Frontal cortex (tissue), 4 donors: ENCODE data around the gene LSM12. TPM values are rescaled to one million over a fixed set of nuclear protein-coding genes. Genes with fewer than 3 reads are reported as not detected.

Experiments
- DNase-seq, 2 donors: peaks; one replicate each; pipeline ENCODE4 v3.0.0; 2012; ENCODE audit warnings: low spot score in 2 of 2
- FAIRE-seq: peaks from 2 replicates; lab custom pipeline; 2012; peaks lifted over from hg19 to GRCh38; lab: Jason Lieb, UNC
- total RNA-seq: library from RNA; depleted of rRNA; stranded (reverse); fragments of >200 nt; gene quantifications from one replicate; pipeline ENCODE4 v1.2.3, GENCODE V29; 2014
- donor health status: control.
- donor health status: control.
- donor health status: control.

The LSM12 gene
- total RNA-seq, 1 donor from 2014 or later: 26.5 TPM

DNA sequence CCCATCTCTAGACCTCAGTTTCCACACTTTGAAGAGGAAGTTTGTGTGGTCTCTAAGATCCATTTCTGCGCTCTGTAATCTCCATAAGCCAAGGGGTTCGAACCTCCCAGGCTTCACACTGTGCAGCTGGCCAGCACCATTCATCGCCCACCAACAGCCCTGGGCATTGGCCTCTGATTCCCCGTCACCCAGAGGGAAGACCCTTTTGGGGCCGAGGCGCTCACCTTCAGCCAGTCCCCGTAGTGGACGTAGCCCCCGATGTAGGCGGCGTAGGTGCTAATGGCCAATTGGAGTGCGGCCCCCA lies 52.4 kb downstream of the LSM12 start:
- no peak for DNase-seq
- FAIRE-seq: no peak

DNA sequence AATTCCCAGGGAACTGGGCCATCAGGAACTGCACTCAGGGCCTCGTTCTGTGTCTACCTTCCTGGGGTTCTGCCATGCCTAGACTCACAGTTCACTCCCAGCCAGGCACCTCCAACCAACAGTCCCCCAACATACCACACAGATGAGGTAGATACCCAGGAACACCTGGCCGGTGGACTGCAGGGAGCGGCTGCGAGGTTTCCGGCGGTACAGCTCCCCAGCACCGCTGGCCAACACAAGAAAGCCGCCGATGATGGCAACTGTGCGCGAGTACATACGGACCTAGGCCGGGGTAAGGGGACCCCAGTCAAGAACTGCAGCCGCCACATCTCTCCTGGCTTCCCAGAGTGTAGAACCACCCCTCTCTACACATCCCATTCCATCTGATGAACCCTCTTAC lies 53.6 kb downstream of the LSM12 start:
- no peak for FAIRE-seq
- DNase-seq: no peak

GRCh38 chr17:44012391-44012790 lies 54.1 kb downstream of the LSM12 start:
- DNase-seq: no peak

GRCh38 chr17:44011876-44012275 lies 54.6 kb downstream of the LSM12 start:
- DNase-seq (no peak), FAIRE-seq (no peak)

More at GRCh38 chr17:44012391-44012790, 54.1 kb downstream of the LSM12 start:
- FAIRE-seq: no peak

DNA sequence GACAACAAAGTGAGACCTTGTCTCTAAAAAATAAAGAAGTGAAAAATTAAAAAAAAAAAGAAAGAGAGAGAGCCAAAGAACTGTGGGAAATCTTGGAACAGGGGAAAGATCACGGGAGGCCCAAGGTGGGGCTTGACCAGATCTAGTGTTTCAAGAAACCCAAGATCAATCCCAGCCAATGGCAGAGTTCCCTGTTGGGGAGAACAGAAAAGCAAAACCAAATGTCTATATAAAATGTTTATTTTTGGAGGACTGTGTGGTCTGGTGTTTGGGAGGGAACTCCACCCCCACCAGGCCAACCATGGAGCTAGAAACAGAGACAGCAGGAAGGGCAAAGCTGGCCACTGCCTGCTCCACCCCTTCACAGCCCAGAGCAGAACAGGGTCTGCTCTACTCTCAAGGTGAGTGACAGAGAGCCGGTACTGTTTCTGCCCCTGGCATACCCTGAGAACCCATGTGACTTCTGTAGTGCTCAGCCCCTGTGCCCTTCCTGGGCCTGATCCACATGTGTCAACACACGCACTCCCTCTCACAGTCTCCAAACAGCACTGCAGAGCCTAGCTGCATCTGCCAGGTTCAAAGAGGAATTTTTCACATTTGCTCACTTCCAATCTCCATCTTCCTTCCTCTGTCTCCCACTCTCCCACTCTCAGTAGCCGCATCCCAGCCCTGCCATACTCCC lies 55.4 kb downstream of the LSM12 start:
- FAIRE-seq: no peak

DNA sequence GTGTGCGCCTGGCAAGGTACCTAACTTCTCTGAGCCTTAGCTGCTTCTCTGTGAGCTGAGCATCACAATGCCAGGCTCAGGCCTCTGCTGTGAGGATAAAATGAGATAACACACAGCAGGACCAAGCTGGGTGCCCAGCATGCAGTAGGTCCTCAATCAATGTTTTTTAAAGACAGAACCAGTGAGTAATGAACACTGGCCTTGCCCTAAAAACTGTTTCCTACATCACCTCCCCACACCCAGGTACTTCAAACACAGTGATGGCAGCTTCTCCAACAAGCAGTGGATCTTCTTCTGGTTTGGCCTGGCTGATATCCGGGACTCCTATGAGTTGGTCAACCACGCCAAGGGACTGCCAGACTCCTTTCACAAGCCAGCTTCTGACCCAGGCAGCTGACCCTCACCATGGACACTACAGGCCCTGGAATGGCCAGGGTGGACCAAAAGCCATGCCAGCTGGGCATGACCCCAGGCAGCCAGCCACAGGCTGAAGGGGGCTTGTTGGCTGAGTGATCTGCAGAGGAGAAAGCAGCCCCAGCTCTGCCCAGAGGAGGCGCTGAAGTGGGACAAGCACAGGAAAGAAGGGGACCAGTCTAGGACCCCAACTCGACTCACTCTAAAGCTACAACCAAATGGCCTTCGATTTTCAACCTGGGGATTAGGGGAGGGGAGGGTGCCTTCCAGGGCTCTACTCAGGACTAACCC lies 58.1 kb downstream of the LSM12 start:
- DNase-seq (no peak), FAIRE-seq (no peak)

More for the DNA sequence above, 55.4 kb downstream of the LSM12 start:
- DNase-seq: no peak

- FAIRE-seq (no peak), DNase-seq (no peak)
Observed at GRCh38 chr17:44007346-44008204, 58.9 kb downstream of the LSM12 start.

DNA sequence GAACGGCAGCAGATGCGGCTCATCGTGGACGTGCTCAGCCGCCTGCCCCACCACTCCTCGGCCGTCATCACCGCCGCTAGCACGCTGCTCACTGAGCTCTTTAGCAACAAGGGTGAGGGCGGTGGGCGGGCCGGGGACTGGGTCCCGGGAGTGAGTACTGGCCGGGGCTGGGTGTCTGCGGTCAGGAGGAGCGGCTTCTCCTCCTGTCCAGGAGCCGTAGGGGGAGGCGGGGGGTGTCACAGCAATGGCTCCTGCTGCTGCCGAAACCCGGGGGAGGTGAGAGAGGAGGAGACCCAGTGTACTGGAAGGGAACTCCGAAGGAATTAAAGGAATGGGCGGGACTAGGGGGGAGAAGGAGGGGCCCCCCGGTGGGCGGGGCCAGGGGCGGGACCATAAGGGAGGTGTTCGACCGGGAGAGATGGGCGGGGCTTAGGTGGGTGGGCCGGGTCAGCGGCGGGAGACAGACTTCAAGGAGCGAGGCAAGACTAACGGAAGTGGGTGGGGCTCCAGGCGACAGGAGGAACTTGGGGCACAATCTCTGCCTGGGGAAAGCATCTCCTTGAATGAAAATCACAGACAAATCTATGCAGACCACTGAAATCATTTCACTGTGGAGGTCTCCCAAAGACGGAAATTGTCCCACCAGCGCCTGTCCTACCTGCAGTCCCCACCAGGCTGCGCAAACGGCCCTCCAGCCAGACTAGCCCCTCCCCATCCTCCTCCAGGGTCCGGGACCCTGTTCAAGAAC lies 59.7 kb downstream of the LSM12 start:
- DNase-seq (peak; percentile 75 to 93), FAIRE-seq (no peak)

DNA sequence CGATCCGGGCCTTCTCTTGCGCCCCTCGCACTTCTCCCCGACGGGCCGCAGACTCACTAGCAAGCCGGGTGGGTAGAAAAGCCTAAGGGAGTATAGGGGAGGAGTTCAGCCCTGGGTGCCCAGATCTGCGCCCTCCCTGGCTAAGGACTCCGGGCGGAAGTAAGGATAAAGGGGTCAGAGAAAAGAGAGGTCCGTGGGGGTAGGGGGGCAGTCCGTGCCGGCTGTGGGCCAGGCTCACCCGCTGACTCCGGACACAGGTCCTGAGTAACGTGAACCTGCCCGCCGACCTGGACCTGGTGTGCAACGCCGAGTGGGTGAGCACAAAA lies 60.2 kb downstream of the LSM12 start:
- DNase-seq (no peak), FAIRE-seq (no peak)

- no peak for DNase-seq
- no peak for FAIRE-seq
Observed at GRCh38 chr17:44005527-44006271, 60.8 kb downstream of the LSM12 start.

DNA sequence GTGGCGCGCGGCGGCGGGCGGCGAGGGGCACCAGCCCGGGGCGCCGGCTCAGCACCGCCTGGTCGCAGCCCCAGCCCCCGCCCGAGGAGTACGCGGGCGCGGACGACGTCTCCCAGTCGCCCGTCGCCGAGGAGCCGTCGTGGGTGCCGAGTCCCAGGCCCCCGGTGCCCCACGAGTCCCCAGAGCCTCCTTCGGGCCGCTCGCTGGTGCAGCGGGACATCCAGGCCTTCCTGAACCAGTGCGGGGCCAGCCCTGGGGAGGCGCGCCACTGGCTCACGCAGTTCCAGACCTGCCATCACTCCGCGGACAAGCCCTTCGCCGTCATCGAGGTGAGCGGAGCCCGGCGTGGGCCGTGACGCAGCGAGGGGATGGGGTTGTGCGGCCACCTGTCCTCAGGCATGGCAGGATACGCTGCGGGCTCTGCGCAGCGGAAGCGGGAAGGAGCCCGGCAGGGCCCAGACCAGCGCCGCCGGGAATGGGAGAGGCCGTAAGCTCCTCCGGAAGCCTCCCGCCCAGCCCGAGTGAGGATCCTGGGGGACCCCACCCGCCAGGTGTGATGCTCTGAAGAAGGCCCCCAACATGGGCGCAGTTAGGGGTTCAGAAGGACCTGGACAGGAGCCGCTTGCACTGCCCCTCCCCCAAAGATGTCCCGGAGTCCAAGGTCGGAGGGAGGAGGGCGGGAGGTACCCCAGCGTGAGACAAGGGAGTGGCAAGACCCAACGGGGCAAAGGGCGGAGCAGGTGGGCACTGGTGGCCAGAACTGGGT lies 61.5 kb downstream of the LSM12 start:
- FAIRE-seq: no peak
- DNase-seq: no peak

GRCh38 chr17:44004077-44004760 lies 62.3 kb downstream of the LSM12 start, which contains the start of gene NAGS:
Gene NAGS (plus strand): TSS chr17:44004622. CDS start chr17:44004664, 42 bp downstream.
- FAIRE-seq (no peak), DNase-seq (no peak)

DNA sequence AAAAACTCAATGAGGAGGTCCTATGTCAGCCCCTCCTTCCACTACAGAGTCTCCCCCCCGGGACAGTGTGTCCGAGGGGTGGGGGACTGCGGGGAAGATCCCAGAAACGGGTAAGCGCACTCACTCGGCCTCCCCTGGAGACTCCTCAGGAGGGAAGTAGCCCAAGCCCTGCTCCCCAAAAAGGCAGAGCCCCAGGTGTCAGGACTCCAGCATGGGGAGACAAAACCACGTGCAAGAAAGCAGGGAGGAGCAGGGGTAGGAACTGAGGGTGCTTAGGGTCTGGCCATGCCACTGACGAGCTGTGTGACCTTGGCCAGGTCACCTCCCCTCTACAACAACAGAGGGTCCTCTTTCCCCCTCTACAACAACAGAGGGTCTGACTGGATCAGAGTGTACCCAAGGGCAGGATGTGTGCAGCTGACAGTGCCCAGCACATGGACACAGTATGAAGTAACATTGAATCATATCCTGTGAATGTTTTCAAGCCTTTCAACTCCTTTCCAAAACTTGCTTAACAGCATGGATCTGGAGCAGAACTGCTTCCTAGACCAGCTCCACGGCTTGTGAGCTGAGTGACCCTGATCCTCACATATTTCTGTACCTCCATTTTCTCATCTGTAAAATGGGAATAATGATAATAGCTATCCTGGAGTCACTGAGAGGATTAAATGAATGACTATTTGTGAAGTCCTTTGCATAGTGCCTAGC lies 64.2 kb downstream of the LSM12 start:
- no peak for FAIRE-seq
- DNase-seq: no peak

- FAIRE-seq: no peak
- no peak for DNase-seq
Observed at GRCh38 chr17:44001461-44001920, 65.0 kb downstream of the LSM12 start.

DNA sequence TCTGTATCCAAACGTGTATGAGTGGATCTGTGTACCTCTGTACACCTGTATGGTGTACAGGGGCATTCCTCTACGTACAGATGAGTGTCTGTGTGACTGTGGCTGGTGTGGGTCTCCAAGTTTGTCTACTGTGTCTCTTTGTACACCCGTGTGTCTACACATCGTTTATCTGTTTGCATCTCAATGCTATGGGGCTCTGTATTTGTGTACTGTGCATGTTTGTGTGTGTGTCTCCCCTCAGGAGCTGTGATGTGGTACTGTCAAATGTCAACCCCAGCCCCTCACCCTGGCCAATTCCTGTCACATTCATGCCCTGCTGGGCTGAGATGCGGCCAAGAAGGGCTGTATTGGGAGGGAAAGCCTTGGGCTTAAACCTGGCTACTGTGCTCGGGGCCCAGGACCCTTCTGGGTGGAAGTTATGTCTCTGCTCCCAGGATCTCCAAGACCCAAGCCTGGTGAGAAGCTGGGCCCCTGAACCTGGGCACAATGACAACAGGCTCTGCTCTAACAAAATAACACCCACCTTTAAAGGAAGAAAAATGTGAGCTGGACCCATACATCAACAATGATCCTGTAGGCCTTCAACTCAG lies 65.5 kb downstream of the LSM12 start:
- DNase-seq (no peak), FAIRE-seq (no peak)

GRCh38 chr17:44000141-44000860 lies 66.2 kb downstream of the LSM12 start:
- no peak for FAIRE-seq
- no peak for DNase-seq
